ENCODE data around the gene AATF. TPM values are rescaled to one million over a fixed set of nuclear protein-coding genes. Genes with fewer than 3 reads are reported as not detected.

Gene AATF
- total and polyA plus RNA-seq, 10 donors = 28.7 to 59.0 (median 35.2) TPM

- H3K36me3 ChIP-seq = no peaks in the 10 kb centered on the region
- H3K27ac ChIP-seq = no peak overlapping the region
- no peak for DNase-seq
- no peaks in the 10 kb centered on the region for H3K27me3 ChIP-seq (replicated peaks in 1 of 7)
- peaks cover 0 to 20% (median 13%) of the 10 kb centered on the region in 8 donors for H3K9me3 ChIP-seq
- H3K4me3 ChIP-seq = no peak overlapping the region
- TF ChIP-seq POLR2A (IDR thresholded peaks at IDR 0.05) (no peak), POLR2AphosphoS5 (IDR thresholded peaks at IDR 0.05) (no peak)
- TF ChIP-seq, protein P1, sequence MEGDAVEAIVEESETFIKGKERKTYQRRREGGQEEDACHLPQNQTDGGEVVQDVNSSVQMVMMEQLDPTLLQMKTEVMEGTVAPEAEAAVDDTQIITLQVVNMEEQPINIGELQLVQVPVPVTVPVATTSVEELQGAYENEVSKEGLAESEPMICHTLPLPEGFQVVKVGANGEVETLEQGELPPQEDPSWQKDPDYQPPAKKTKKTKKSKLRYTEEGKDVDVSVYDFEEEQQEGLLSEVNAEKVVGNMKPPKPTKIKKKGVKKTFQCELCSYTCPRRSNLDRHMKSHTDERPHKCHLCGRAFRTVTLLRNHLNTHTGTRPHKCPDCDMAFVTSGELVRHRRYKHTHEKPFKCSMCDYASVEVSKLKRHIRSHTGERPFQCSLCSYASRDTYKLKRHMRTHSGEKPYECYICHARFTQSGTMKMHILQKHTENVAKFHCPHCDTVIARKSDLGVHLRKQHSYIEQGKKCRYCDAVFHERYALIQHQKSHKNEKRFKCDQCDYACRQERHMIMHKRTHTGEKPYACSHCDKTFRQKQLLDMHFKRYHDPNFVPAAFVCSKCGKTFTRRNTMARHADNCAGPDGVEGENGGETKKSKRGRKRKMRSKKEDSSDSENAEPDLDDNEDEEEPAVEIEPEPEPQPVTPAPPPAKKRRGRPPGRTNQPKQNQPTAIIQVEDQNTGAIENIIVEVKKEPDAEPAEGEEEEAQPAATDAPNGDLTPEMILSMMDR (IDR thresholded peaks at IDR 0.05 in 8 of 11, conservative IDR thresholded peaks at IDR 0.05 in 3 of 11) = no peak
- whole genome bisulfite sequencing, 5 donors = 93 to 98% (median 96%) methylated on average over 2 of the region's 2 CpGs
- H3K4me1 ChIP-seq = peaks cover 0 to 2% (median under 1%) of the 10 kb centered on the region in 6 donors
- intact Hi-C loops (cut with DNase I; ENCODE audit: low total_unique reads) = no loop called here
Observed at GRCh38 chr17:37079065-37079708, 130.4 kb downstream of the AATF start.

GRCh38 chr17:37079735-37080134 is 131.0 kb downstream of the AATF start:
- no peak for DNase-seq
- TF ChIP-seq POLR2A (IDR thresholded peaks at IDR 0.05) = no peak
- no peak for TF ChIP-seq POLR2AphosphoS5 (IDR thresholded peaks at IDR 0.05)
- TF ChIP-seq, protein P1 (IDR thresholded peaks at IDR 0.05 in 8 of 11, conservative IDR thresholded peaks at IDR 0.05 in 3 of 11) = no peak
- intact Hi-C loops (cut with DNase I; ENCODE audit: low total_unique reads) = no loop called here
- 70 to 97% (median 96%) methylated on average over 1 of the region's 1 CpG for WGBS, 5 donors
- no peak overlapping the region for H3K4me3 ChIP-seq
- peaks cover 0 to 7% (median 4%) of the 10 kb centered on the region in 6 donors for H3K4me1 ChIP-seq
- no peaks in the 10 kb centered on the region for H3K27me3 ChIP-seq (replicated peaks in 1 of 7)
- H3K36me3 ChIP-seq = peaks cover 0 to 5% (median 0%) of the 10 kb centered on the region in 6 donors
- no peak overlapping the region for H3K27ac ChIP-seq
- peaks cover 0 to 20% (median 13%) of the 10 kb centered on the region in 8 donors for H3K9me3 ChIP-seq

- Histone ChIP-seq H3K9me3 (peaks cover 0 to 20% (median 13%) of the 10 kb centered on the region in 8 donors), H3K4me1 (peaks cover 0 to 8% (median 5%) of the 10 kb centered on the region in 6 donors), H3K27me3 (replicated peaks in 1 of 7) (no peaks in the 10 kb centered on the region), H3K36me3 (peaks cover 0 to 18% (median 7%) of the 10 kb centered on the region in 6 donors), H3K4me3 (no peak overlapping the region), H3K27ac (no peak overlapping the region)
- WGBS, 5 donors = 57 to 82% (median 67%) methylated on average over 5 of the region's 5 CpGs
- intact Hi-C loops (cut with DNase I; ENCODE audit: low total_unique reads) = no loop called here
- DNase-seq = no peak
- TF ChIP-seq POLR2AphosphoS5 (IDR thresholded peaks at IDR 0.05) (no peak), POLR2A (IDR thresholded peaks at IDR 0.05) (no peak)
- TF ChIP-seq, protein P1 (IDR thresholded peaks at IDR 0.05 in 8 of 11, conservative IDR thresholded peaks at IDR 0.05 in 3 of 11) = no peak
Observed at GRCh38 chr17:37081287-37081686, 132.5 kb downstream of the AATF start.

DNA sequence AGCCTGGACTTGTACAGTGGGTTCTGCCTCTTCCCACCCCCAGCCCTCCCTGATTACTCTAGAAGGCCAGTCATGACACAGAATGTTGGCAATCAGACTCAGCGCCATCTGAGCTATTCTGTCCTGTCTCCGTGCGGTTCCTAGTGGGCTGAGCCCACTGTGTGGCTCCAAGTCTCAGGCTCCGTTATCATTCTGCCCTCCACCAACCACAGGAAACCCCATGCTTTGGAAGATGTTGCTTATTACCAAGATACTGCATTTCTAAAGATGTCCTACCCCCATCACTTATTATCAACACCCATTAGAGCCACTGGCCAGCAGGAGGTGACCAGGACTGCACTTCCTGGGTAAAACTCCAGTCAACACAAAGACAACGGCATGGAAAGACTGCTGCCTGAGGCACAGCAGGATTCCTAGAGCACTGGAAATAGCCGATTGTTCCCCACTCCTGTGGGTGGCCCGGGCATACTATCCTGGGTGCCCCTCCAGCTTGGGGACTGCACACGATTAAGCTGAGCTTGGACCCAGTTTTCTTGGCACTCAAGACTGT is 133.6 kb downstream of the AATF start:
- Histone ChIP-seq H3K9me3 (peaks cover 0 to 20% (median 13%) of the 10 kb centered on the region in 8 donors), H3K36me3 (peaks cover 0 to 29% (median 17%) of the 10 kb centered on the region in 6 donors), H3K4me3 (no peak overlapping the region), H3K27me3 (replicated peaks in 1 of 7) (no peaks in the 10 kb centered on the region), H3K4me1 (peaks cover 0 to 8% (median 5%) of the 10 kb centered on the region in 6 donors), H3K27ac (no peak overlapping the region)
- 94 to 96% (median 95%) methylated on average over 8 of the region's 8 CpGs for WGBS, 5 donors
- DNase-seq = no peak
- intact Hi-C loops (cut with DNase I; ENCODE audit: low total_unique reads) = no loop called here
- TF ChIP-seq POLR2A (IDR thresholded peaks at IDR 0.05) (no peak), POLR2AphosphoS5 (IDR thresholded peaks at IDR 0.05) (no peak)
- TF ChIP-seq, protein P1 (IDR thresholded peaks at IDR 0.05 in 8 of 11, conservative IDR thresholded peaks at IDR 0.05 in 3 of 11) = no peak
